AG09319 (cell line): Measurements from ENCODE around the gene OR6V1.

Experiments used
- DNase-seq: peaks from one replicate; pipeline ENCODE4 v3.0.0-alpha.2; 2010; ENCODE audit warnings: low read depth; ENCODE audit errors: extremely low read depth
- TF ChIP-seq, protein P1 (sequence below): IDR thresholded peaks from 2 replicates; pipeline ENCODE4 v1.5.1; 2011; ENCODE audit warnings: low read depth, mild to moderate bottlenecking, inconsistent platforms, low read length, moderate library complexity

OR6V1 gene, protein sequence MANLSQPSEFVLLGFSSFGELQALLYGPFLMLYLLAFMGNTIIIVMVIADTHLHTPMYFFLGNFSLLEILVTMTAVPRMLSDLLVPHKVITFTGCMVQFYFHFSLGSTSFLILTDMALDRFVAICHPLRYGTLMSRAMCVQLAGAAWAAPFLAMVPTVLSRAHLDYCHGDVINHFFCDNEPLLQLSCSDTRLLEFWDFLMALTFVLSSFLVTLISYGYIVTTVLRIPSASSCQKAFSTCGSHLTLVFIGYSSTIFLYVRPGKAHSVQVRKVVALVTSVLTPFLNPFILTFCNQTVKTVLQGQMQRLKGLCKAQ

DNA sequence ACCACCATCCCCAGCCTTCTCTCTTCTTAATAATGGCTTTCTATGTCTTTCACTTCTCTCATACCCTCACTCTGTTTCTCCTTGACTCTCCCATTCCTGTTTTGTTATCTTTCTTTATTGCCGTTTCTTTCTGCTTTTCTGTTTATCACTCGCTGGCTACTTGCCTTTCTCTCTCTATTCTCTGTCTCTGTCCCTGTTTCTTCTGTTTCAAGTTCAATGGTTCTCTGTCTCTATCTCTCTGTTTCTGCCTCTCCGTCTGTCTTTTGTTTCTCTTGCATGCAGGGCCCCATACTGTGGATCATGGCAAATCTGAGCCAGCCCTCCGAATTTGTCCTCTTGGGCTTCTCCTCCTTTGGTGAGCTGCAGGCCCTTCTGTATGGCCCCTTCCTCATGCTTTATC is at the start of gene OR6V1:
Gene OR6V1 (plus strand): TSS at position 301 of the 400 bp plus-strand sequence. CDS start 0 bp downstream, at position 301.
- DNase-seq = no peak
- TF ChIP-seq, protein P1, sequence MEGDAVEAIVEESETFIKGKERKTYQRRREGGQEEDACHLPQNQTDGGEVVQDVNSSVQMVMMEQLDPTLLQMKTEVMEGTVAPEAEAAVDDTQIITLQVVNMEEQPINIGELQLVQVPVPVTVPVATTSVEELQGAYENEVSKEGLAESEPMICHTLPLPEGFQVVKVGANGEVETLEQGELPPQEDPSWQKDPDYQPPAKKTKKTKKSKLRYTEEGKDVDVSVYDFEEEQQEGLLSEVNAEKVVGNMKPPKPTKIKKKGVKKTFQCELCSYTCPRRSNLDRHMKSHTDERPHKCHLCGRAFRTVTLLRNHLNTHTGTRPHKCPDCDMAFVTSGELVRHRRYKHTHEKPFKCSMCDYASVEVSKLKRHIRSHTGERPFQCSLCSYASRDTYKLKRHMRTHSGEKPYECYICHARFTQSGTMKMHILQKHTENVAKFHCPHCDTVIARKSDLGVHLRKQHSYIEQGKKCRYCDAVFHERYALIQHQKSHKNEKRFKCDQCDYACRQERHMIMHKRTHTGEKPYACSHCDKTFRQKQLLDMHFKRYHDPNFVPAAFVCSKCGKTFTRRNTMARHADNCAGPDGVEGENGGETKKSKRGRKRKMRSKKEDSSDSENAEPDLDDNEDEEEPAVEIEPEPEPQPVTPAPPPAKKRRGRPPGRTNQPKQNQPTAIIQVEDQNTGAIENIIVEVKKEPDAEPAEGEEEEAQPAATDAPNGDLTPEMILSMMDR = no peak

DNA sequence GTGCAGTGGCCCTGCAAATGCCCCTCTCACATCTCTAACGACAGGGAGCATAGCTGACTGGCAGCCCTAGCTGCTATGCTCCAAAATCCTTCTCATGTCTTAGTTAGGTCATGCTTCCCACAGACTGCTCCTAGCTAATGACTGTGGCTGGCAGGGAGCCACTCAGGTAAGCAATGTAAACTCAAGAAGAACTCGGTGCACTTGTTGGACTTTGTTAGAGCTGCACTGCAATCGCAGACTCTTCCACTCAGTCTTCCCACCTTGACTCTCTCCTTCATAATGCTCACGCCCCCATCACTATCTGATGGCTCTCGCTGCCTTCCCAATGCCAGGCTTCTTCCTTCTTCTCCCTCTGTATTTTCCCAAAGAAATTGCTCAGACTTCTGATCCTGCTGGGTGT is 49.2 kb upstream of the OR6V1 start:
- TF ChIP-seq, protein P1 = no peak
- no peak for DNase-seq

DNA sequence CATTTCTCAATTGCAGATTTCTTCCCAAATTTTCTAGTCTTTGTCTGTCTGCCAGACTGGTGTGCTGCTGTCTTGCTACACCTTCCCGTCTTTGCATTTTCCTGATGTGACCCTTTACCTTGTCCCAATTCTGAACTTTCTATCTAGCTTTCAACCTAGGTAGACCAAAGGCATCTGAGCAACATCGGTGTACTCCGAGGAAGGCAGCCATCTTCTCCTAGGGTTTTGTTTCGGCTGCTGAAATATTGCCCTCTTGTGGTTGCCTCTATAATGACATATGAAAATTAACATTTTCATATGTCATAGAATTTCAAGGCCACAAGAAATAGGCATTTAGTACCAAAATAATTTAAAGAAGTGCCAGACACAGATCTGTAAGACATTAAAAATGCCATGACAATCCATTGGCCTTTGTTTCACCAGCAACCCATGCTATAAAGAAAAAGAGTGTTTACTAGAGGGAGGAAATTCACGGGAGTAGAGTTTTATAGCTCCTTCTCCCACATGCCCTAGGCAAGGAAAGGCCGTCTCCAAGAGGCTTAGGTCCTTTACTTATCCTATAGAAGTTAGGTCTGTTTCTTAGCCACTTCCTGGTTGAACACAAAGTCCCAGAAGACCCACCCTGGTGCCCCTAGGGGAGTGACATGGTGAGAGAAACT is 48.6 kb upstream of the OR6V1 start:
- DNase-seq = no peak
- TF ChIP-seq, protein P1 = peak; percentile 67

DNA sequence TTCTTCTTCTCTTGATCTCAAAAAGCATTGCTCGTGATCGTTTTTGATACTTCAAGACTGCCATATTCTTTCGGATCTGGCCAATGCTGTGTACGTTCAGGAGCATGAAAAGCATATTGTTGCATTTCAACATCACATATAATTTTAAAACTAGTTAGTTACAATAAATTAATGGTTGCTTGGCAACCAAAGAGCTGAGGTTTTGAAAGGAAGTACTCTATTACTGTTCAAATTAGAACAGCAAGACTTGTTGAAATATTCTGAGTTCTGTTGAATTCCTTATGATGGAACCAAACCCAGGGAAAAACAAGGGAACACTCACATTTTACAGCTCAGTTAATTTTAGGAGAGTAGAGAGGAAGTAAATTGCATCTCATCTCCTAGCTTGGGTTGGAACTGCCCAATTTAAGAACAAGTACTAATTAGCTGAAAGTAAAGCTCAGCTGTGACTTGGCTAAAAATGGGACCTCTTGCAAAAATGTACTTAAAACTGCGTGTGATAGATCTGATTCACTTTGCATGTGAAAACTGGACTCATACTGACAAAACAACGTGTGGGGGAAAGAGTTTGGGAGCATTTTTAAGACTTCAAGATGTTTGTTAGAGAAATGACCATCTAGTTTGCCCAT is 46.4 kb upstream of the OR6V1 start:
- no peak for DNase-seq
- TF ChIP-seq, protein P1 = no peak

DNA sequence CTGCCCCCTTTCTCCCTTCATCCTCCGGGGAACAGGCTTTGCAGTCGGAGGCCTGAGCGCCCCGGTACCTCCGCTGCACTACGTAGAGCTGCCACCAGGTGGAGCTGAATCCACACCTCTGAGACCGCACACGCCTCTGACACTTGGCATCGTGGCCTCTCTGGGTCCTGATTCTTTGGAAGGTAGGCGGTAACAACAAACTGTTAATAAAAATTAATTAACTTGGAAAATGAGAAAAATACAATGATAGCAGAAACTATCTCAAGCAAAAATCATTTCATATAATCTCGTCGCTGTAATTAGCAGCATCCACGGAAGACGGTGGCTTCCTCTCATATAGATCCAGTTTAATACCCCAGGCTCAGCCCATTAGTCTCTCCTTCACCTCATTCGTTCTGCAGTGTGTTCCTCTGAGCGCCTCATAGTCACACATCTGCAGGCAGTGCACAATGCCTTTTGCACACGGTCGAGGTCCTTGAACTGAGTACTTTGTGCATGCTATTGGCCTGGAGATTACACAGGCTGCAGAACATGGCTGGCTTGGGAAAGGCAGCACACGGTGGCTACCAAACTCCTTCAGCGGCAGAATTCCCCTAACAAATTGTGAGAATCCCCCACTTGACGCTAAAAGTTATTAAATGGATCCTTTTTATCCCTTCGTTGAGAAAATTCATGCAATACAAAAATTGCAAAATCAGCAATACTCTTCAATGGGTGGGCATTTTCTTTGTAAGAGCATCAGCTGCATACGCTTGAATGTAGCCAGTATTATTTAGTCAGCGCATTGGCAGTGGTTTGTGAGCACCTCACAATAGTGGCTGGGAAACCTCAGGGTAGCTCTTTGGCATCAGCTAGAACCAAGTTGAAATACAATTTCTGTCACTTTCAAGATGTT is 43.9 kb upstream of the OR6V1 start:
- DNase-seq = no peak

DNA sequence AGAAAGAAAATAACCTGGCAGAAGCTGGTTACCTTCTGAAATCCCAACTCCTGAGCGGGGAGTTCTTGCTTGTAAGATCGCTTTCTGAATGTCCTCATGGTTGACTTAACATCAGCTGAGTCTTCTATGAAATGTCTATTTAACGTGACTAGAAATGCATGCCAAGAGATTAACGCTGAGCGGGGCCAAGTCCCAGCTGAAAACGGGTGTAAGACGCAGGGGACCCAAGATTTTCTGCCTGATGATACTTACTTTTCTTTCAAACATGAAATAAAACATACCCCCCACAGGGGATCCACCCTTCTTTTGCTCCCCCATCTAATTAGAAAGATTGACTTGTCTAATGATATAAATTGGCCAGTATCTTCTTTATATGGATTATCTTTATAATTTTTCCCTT is 40.1 kb upstream of the OR6V1 start:
- no peak for DNase-seq
- TF ChIP-seq, protein P1 = no peak

More for the DNA sequence above, 43.9 kb upstream of the OR6V1 start:
- TF ChIP-seq, protein P1 = peak; percentile 100
